Measurements from ENCODE around the gene SEMA3C. TPM values are rescaled to one million over a fixed set of nuclear protein-coding genes. Genes with fewer than 3 reads are reported as not detected.

SEMA3C gene
- total and polyA plus RNA-seq, 2 experiments from 2014 or later = 15.5 to 53.5 TPM

GRCh38 chr7:80760292-80760691 is 158.6 kb downstream of the SEMA3C start:
- no peak overlapping the region for H3K27ac ChIP-seq
- DNase-seq (ENCODE audit: low read depth in 1 of 2, low spot score in 1 of 2) = no peak
- no peak for TF ChIP-seq CTCF (IDR thresholded peaks at IDR 0.05; ENCODE audit: low read depth, low read length)
- H3K36me3 ChIP-seq = no peaks in the 10 kb centered on the region
- H3K4me1 ChIP-seq (ENCODE audit: low read depth) = peaks cover 11% of the 10 kb centered on the region
- H3K9me3 ChIP-seq (ENCODE audit: low read depth) = no peaks in the 10 kb centered on the region
- H3K4me3 ChIP-seq = no peak overlapping the region
- H3K27me3 ChIP-seq = no peaks in the 10 kb centered on the region

DNA sequence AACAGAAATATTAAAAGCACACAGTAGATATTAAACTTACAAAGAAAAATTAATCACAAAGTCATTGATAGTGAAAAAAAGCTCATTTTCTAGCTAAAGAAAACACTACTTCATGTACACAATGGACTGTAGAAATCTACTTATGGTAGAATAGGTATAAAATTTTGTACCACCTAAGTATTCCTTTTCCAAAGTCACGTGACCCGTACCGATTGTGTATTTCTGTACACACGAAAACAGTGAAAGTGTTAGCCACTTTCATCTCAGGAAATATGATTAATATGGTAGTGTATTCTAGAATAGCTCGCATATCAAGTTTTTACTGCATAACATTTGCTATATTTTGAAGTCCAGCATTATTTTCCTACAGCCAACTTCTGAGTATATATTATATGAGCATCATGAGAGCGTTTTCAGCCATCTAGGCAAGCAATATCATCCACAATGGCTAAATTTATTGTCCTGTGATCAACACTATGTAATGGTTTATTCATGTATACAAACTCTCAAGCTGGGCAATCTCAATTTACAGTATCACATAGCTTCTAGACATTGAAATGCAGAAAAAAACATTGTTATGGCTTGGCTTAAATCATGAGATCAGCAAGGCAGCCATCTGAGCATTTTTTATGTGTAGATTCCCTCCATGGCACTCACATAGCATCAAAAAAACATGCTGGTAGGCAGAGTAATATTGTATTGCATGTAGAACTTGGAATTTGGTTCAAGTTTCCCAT is 165.7 kb downstream of the SEMA3C start:
- no peaks in the 10 kb centered on the region for H3K27me3 ChIP-seq
- H3K36me3 ChIP-seq = no peaks in the 10 kb centered on the region
- no peak overlapping the region for H3K27ac ChIP-seq
- H3K4me3 ChIP-seq = no peak overlapping the region
- no peaks in the 10 kb centered on the region for H3K9me3 ChIP-seq (ENCODE audit: low read depth)
- DNase-seq (ENCODE audit: low read depth in 1 of 2, low spot score in 1 of 2) = no peak
- peaks cover 9% of the 10 kb centered on the region for H3K4me1 ChIP-seq (ENCODE audit: low read depth)
- TF ChIP-seq CTCF (IDR thresholded peaks at IDR 0.05; ENCODE audit: low read depth, low read length) = no peak

DNA sequence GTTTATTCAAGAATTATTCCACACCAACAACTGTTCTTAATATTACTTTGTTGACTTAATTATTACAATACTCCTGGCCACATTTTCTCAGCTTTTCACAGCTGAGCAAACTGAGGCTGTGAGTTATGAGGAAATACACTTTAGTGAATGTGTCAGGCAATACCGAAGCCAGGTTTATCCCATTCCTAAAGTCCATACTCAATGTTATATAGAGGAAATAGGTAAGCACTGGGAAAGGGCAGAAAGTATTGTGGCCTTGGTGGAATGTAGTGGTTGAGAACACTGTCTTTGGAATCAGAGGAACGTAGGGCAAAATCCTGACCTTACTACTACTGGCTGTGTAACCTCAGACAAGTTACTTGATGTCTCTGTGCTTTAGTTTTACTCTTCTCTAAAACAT is 169.6 kb downstream of the SEMA3C start:
- no peak for TF ChIP-seq CTCF (IDR thresholded peaks at IDR 0.05; ENCODE audit: low read depth, low read length)
- no peaks in the 10 kb centered on the region for H3K9me3 ChIP-seq (ENCODE audit: low read depth)
- H3K27ac ChIP-seq = no peak overlapping the region
- H3K4me1 ChIP-seq (ENCODE audit: low read depth) = peaks cover 9% of the 10 kb centered on the region
- no peaks in the 10 kb centered on the region for H3K36me3 ChIP-seq
- H3K27me3 ChIP-seq = no peaks in the 10 kb centered on the region
- no peak overlapping the region for H3K4me3 ChIP-seq
- no peak for DNase-seq (ENCODE audit: low read depth in 1 of 2, low spot score in 1 of 2)

- no peaks in the 10 kb centered on the region for H3K36me3 ChIP-seq
- peak overlapping the region; percentile 35 for H3K27ac ChIP-seq
- H3K27me3 ChIP-seq = no peaks in the 10 kb centered on the region
- peak in 1 of 2 donors; percentile 25 for DNase-seq (ENCODE audit: low read depth in 1 of 2, low spot score in 1 of 2)
- no peak for TF ChIP-seq CTCF (IDR thresholded peaks at IDR 0.05; ENCODE audit: low read depth, low read length)
- H3K4me1 ChIP-seq (ENCODE audit: low read depth) = peaks cover 9% of the 10 kb centered on the region
- no peaks in the 10 kb centered on the region for H3K9me3 ChIP-seq (ENCODE audit: low read depth)
- H3K4me3 ChIP-seq = no peak overlapping the region
Measured at GRCh38 chr7:80748363-80749042, 170.3 kb downstream of the SEMA3C start.

DNA sequence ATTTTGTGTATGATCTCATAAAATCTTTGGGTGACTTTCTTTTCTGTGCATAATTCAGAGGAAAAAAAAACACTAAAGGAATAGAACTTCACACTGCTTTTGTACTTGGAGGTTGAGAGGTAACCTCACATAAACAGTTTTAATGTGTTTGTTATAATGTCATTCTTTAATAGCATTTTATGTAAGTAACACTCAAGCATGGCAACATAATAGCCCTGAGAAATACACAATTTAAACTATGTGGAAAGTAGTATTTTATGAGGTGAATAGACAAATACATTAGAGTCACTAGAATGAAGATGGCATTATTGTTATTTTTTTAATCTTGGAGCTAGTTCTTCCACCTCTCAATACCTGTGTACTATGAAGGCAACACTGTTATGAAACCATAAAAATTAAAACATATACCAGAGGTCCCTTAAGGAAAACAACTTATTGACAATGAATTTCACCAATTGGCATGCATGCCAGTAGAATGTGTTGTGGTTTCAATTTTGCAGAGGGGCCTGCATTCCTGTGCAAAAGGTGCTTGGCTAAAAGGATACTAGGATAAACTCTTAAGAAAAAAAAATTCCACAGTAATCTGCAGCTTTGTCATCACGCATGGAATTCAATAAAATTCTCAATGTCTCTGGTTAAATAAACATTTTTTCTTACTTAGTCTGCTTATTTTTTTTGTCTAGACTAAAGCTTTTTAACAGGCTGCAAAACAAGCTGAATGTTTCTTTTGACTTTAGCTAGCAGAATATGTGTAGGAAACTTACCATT is 177.9 kb downstream of the SEMA3C start:
- H3K27me3 ChIP-seq = no peaks in the 10 kb centered on the region
- TF ChIP-seq CTCF (IDR thresholded peaks at IDR 0.05; ENCODE audit: low read depth, low read length) = no peak
- no peaks in the 10 kb centered on the region for H3K36me3 ChIP-seq
- no peaks in the 10 kb centered on the region for H3K9me3 ChIP-seq (ENCODE audit: low read depth)
- H3K27ac ChIP-seq = no peak overlapping the region
- H3K4me3 ChIP-seq = no peak overlapping the region
- no peaks in the 10 kb centered on the region for H3K4me1 ChIP-seq (ENCODE audit: low read depth)
- peak in 1 of 2 donors; percentile 20 for DNase-seq (ENCODE audit: low read depth in 1 of 2, low spot score in 1 of 2)
